ENCODE results near the gene RBMS3.

Gene RBMS3

DNA sequence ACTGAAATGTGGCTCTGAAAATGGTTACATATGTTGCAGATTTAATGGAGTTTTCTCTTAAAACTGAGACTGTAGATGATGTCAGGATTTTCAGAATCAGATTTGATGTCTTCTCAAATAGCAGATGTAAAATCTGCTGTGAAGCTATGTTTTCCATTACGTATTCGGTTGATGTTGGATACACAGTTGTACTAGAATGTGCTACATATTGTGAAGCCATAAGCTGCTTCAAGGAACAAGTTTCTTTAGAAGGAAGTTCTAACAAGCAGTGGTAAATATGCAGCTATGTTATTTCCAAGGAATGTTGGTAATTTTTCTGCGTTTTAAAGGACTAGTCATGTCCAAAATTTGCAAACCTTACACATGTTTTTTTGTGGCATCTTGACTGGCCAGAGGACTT, 197.7 kb downstream of the RBMS3 start:
- no peak overlapping the region for H3K4me3 ChIP-seq (ENCODE audit: low read depth, low read length)
- TF ChIP-seq, protein P1, sequence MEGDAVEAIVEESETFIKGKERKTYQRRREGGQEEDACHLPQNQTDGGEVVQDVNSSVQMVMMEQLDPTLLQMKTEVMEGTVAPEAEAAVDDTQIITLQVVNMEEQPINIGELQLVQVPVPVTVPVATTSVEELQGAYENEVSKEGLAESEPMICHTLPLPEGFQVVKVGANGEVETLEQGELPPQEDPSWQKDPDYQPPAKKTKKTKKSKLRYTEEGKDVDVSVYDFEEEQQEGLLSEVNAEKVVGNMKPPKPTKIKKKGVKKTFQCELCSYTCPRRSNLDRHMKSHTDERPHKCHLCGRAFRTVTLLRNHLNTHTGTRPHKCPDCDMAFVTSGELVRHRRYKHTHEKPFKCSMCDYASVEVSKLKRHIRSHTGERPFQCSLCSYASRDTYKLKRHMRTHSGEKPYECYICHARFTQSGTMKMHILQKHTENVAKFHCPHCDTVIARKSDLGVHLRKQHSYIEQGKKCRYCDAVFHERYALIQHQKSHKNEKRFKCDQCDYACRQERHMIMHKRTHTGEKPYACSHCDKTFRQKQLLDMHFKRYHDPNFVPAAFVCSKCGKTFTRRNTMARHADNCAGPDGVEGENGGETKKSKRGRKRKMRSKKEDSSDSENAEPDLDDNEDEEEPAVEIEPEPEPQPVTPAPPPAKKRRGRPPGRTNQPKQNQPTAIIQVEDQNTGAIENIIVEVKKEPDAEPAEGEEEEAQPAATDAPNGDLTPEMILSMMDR (IDR thresholded peaks at IDR 0.05; ENCODE audit: borderline replicate concordance, insufficient read depth, low read depth, low read length) = no peak

DNA sequence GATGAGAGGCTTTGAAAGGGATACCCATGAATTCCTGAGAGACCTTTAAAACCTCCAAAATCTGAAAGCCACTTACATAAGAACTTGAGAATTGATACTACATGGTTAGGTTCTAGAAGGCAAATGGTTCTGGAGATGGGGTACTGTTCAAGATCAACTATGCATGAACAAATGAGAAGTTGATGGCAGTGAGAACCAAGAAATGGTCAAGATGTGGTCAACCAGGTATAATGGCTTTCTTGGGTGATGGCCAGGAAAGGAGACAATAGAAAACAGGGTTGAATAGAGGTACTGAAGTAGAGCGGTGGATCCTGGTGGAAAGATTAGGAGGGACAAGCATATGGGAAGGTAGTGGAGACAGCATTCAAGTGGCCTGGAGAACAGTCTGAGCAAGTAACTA, 200.4 kb downstream of the RBMS3 start:
- TF ChIP-seq, protein P1 (IDR thresholded peaks at IDR 0.05; ENCODE audit: borderline replicate concordance, insufficient read depth, low read depth, low read length) = no peak

DNA sequence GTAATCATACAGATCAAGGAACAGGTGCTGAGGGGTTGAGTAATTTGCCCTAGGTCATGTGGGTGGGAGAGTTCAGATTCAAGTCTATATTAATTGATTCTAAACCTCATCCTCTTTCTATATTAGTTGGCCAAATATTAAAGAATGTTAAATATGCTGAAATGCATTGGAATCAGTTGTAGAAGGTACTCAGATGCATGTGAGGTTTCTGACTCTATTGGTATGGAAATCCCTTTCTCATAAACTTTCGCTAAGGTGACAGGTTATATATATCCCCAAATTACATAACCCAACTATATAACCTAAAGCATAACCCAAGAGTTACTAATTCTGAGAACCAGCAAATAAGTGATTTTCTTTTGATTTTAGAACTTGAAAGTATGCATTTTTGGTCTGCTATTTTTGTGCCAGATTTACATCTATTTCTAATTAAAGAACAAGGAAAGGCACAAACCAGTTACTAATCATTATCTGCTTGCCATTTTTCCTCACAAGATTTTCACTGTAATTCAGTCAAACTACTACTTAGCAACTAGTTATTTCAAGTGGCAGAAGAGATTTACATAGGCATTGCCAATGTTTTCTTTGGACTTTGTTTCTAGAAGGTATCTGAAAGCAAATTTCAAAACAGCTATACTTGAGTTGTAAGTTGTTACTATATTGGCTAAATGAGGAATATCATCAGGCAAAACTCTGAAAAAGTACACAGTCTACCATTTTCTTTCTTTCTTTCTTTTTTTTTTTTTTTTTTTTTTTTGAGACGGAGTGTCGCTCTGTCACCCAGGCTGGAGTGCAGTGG, 201.3 kb downstream of the RBMS3 start:
- TF ChIP-seq, protein P1 (IDR thresholded peaks at IDR 0.05; ENCODE audit: borderline replicate concordance, insufficient read depth, low read depth, low read length) = no peak

More for the DNA sequence above, 200.4 kb downstream of the RBMS3 start:
- no peak overlapping the region for H3K4me3 ChIP-seq (ENCODE audit: low read depth, low read length)

DNA sequence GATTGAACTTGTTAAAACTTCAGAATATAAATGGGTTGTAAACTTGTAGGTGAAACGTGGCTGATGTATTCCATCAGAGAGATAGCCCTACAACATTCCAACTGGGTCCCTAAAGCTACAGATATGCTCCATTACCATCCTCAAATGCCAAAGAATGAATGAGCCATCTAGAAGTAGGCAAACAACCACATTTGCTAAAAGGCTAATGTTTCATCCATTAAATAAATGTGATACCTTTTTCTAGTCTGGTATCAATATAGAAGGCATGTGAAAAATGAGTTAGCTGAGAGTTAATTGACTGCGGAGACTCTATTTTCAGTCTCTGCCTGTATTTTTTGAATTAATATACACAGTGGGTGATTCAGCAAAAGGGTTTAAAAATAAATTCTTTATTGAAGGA, 203.8 kb downstream of the RBMS3 start:
- TF ChIP-seq, protein P1 (IDR thresholded peaks at IDR 0.05; ENCODE audit: borderline replicate concordance, insufficient read depth, low read depth, low read length) = no peak
- no peak overlapping the region for H3K4me3 ChIP-seq (ENCODE audit: low read depth, low read length)

More for the DNA sequence above, 201.3 kb downstream of the RBMS3 start:
- no peak overlapping the region for H3K4me3 ChIP-seq (ENCODE audit: low read depth, low read length)

DNA sequence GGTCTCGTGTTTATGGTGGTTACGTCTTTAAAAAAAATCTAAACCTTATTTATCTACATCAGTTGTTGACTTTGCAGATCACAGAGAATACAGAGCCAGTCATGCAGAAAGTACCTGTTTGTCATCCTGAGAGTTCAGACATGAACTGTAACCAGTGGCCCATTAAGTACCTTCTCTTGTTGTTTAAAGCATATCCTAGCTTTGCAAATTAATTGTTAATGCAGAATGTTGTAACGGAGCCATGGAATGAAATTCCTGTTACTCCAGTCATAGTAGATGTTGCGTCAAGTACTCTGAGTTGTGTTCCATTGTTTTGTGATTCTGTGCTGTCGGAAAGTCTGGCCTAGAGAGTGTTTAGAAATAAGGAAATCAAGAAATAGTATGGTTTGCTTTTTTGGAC, 205.2 kb downstream of the RBMS3 start:
- H3K4me3 ChIP-seq (ENCODE audit: low read depth, low read length) = no peak overlapping the region
- TF ChIP-seq, protein P1 (IDR thresholded peaks at IDR 0.05; ENCODE audit: borderline replicate concordance, insufficient read depth, low read depth, low read length) = no peak

DNA sequence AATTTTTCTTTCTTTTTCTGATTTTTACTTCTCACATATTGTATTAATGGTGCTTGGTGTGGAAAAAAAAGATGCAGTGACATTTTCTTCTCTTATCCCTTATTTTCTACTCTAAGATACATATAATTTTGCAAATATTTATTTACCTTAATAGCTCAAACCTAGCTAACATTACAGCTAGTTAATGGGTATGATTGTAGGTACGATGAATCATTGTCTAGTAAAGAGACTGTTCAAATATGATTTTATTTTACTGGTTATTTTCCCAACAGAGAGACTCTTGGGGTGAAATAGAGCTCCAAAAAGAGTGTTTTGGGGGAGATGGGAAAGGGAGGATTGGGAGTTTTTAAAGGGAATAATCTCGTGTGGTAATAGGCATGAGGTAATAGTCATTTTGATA, 206.0 kb downstream of the RBMS3 start:
- TF ChIP-seq, protein P1 (IDR thresholded peaks at IDR 0.05; ENCODE audit: borderline replicate concordance, insufficient read depth, low read depth, low read length) = no peak
- no peak overlapping the region for H3K4me3 ChIP-seq (ENCODE audit: low read depth, low read length)

DNA sequence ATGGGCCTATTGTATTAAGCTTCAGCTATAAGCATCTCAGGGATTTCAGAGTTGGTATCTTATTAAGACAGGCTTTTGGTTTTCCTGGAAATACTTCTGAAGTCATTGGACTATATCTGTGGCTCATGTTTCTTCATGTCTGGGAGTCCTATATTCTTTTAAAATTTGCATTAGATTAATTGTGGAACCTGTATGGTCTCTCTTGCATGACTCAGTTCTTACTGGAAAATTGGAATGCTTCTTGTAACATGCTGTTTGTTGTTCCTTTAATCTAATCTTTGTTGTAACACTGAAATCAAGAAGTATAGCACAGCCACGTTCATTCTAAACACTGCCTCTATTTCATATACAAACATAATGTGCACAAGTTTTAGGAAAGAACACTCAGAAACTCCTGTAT, 208.1 kb downstream of the RBMS3 start:
- TF ChIP-seq, protein P1 (IDR thresholded peaks at IDR 0.05; ENCODE audit: borderline replicate concordance, insufficient read depth, low read depth, low read length) = no peak
- no peak overlapping the region for H3K4me3 ChIP-seq (ENCODE audit: low read depth, low read length)

Data from GM12875 (cell line).